SK-N-MC (cell line): ENCODE measurements around the gene TBL1X.

Experiments
- EZH2 ChIP-seq: fragments of 200-600 bp; sonication (generic); IDR thresholded peaks from one replicate; pipeline ENCODE4 v1.6.1; 2017; ENCODE audit warnings: antibody characterized with exemption
- FOXP2 ChIP-seq: optimal IDR thresholded peaks from 2 replicates; pipeline ENCODE3; 2011; ENCODE audit warnings: mild to moderate bottlenecking, moderate library complexity; ENCODE audit not compliant: insufficient read depth; ENCODE audit errors: extremely low read length, control extremely low read depth
- POLR2AphosphoS5 ChIP-seq: IDR thresholded peaks from 2 replicates; pipeline ENCODE4 v1.6.1; 2012; ENCODE audit warnings: mild to moderate bottlenecking, low read depth, low read length, borderline replicate concordance

DNA sequence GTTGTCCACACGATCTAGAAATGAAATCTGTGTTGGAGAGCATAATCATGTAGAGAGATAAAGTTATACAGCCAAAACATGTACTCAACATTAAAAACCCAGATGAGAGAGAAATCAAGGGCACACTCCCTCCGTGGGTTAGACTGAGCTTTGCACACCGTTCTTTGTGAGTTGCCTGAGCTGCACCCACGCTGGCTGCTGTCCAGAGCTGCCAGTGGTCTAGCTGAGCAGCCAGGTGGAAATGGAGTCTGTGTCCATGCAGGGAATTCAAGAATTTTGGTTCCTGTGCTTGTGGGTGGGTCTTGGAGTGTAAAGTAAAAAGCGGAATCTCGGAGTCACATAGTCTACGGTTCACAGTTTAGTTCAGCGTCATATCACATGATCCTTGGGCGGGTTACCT is 216.2 kb downstream of the TBL1X start:
- TF ChIP-seq EZH2 = no peak
- TF ChIP-seq POLR2AphosphoS5 = no peak
- TF ChIP-seq FOXP2 = no peak
